ENCODE data around the gene SCFD2. TPM values are rescaled to one million over a fixed set of nuclear protein-coding genes. Genes with fewer than 3 reads are reported as not detected.

SCFD2 gene
- total and polyA plus RNA-seq, 8 donors = 4.0 to 13.5 (median 8.9) TPM

GRCh38 chr4:52883707-52884669 is 481.9 kb downstream of the SCFD2 start:
- Histone ChIP-seq H3K4me3 (no peak overlapping the region), H3K36me3 (no peaks in the 10 kb centered on the region), H3K27me3 (no peaks in the 10 kb centered on the region), H3K9me3 (no peaks in the 10 kb centered on the region), H3K27ac (no peak overlapping the region), H3K4me1 (no peaks in the 10 kb centered on the region)
- FAIRE-seq = no peak
- WGBS, 2 donors = 93 to 96% methylated on average over 4 of the region's 4 CpGs
- ATAC-seq = no peak
- no peak for DNase-seq
- intact Hi-C loops (cut with DNase I) = no loop called here
- TF ChIP-seq CTCF (IDR thresholded peaks at IDR 0.05) = no peak

GRCh38 chr4:52883183-52883621 is 482.7 kb downstream of the SCFD2 start:
- WGBS, 2 donors = 76 to 80% methylated on average over 4 of the region's 4 CpGs
- no peak overlapping the region for H3K27ac ChIP-seq
- no peaks in the 10 kb centered on the region for H3K36me3 ChIP-seq
- no peaks in the 10 kb centered on the region for H3K27me3 ChIP-seq
- TF ChIP-seq CTCF (IDR thresholded peaks at IDR 0.05) = no peak
- ATAC-seq = no peak
- no peak for DNase-seq
- no peak overlapping the region for H3K4me3 ChIP-seq
- no peaks in the 10 kb centered on the region for H3K9me3 ChIP-seq
- FAIRE-seq = no peak
- intact Hi-C loops (cut with DNase I) = no loop called here
- no peaks in the 10 kb centered on the region for H3K4me1 ChIP-seq

GRCh38 chr4:52880994-52881393 is 484.9 kb downstream of the SCFD2 start:
- no peak overlapping the region for H3K4me3 ChIP-seq
- no peaks in the 10 kb centered on the region for H3K9me3 ChIP-seq
- WGBS, 2 donors = 96 to 97% methylated on average over 1 of the region's 1 CpG
- no peaks in the 10 kb centered on the region for H3K36me3 ChIP-seq
- FAIRE-seq (no peak), DNase-seq (no peak), ATAC-seq (no peak)
- no peaks in the 10 kb centered on the region for H3K4me1 ChIP-seq
- TF ChIP-seq CTCF (IDR thresholded peaks at IDR 0.05) = no peak
- H3K27me3 ChIP-seq = no peaks in the 10 kb centered on the region
- H3K27ac ChIP-seq = no peak overlapping the region
- intact Hi-C loops (cut with DNase I) = no loop called here

GRCh38 chr4:52879471-52879870 is 486.4 kb downstream of the SCFD2 start:
- WGBS, 2 donors = 88 to 92% methylated on average over 3 of the region's 3 CpGs
- intact Hi-C loops (cut with DNase I) = no loop called here
- Histone ChIP-seq H3K36me3 (no peaks in the 10 kb centered on the region), H3K9me3 (no peaks in the 10 kb centered on the region), H3K4me1 (no peaks in the 10 kb centered on the region), H3K27ac (no peak overlapping the region), H3K27me3 (no peaks in the 10 kb centered on the region), H3K4me3 (no peak overlapping the region)
- DNase-seq (no peak), ATAC-seq (no peak), FAIRE-seq (no peak)
- TF ChIP-seq CTCF (IDR thresholded peaks at IDR 0.05) = no peak

GRCh38 chr4:52877694-52878093 is 488.2 kb downstream of the SCFD2 start:
- ATAC-seq = no peak
- Histone ChIP-seq H3K27me3 (no peaks in the 10 kb centered on the region), H3K4me3 (no peak overlapping the region), H3K27ac (no peak overlapping the region), H3K36me3 (no peaks in the 10 kb centered on the region), H3K9me3 (no peaks in the 10 kb centered on the region), H3K4me1 (no peaks in the 10 kb centered on the region)
- TF ChIP-seq CTCF (IDR thresholded peaks at IDR 0.05) = no peak
- DNase-seq = no peak
- intact Hi-C loops (cut with DNase I) = no loop called here
- no peak for FAIRE-seq
- WGBS, 2 donors = 95 to 98% methylated on average over 6 of the region's 6 CpGs
